WTC11 (cell line): ENCODE data around the gene CCR3. TPM values are rescaled to one million over a fixed set of nuclear protein-coding genes. Genes with fewer than 3 reads are reported as not detected.

Experiments
- ATAC-seq: fragments of 200-7000 bp; cut with Tn5 transposase; 2 replicates; pipeline ENCODE4 v1.10.0; 2021; ENCODE audit warnings: mild to moderate bottlenecking, moderate library complexity
- CTCF ChIA-PET: fragments of 300-600 bp; sonication (Branson Sonifier 250); formaldehyde crosslinking; loops from one replicate; lab custom pipeline; 2021; ENCODE audit warnings: antibody characterized with exemption; lab: Charles Lee
- POLR2A ChIA-PET: fragments of 350-600 bp; sonication (Branson Sonifier 250); formaldehyde crosslinking; loops from one replicate; lab custom pipeline; 2021; ENCODE audit warnings: antibody characterized with exemption; lab: Charles Lee
- DNase-seq: peaks from one replicate; pipeline ENCODE4 v3.0.0; 2021; ENCODE audit warnings: low spot score
- H3K27ac Mint-ChIP-seq: 2 replicates; pipeline ENCODE4 v1.8.0; 2021; ENCODE audit warnings: mixed read lengths
- H3K27me3 Mint-ChIP-seq: 2 replicates; pipeline ENCODE4 v1.8.0; 2021; ENCODE audit warnings: low read depth, mild to moderate bottlenecking, moderate library complexity, mixed read lengths
- H3K36me3 Mint-ChIP-seq: 2 replicates; pipeline ENCODE4 v1.8.0; 2021; ENCODE audit warnings: mixed read lengths
- H3K4me1 Mint-ChIP-seq: 2 replicates; pipeline ENCODE4 v1.8.0; 2022; ENCODE audit warnings: mixed read lengths
- H3K4me3 Mint-ChIP-seq: 2 replicates; pipeline ENCODE4 v1.8.0; 2021; ENCODE audit warnings: mild to moderate bottlenecking, moderate library complexity, mixed read lengths
- H3K9me3 Mint-ChIP-seq: 2 replicates; pipeline ENCODE4 v1.8.0; 2021; ENCODE audit warnings: mixed read lengths
- ATF3 ChIP-seq: sonication (generic); formaldehyde crosslinking; conservative IDR thresholded peaks from 2 replicates; pipeline ENCODE4 v1.8.1; 2022; ENCODE audit warnings: mild to moderate bottlenecking, missing genetic modification reagents
- CTCF ChIP-seq: fragments of 200-600 bp; IDR thresholded peaks from 2 replicates; pipeline ENCODE4 v1.8.0; 2022; ENCODE audit warnings: antibody characterized with exemption
- GRHL2 ChIP-seq: fragments of 250-450 bp; sonication (Bioruptor Pico); IDR thresholded peaks from 2 replicates; pipeline ENCODE4 v1.8.0; 2022; ENCODE audit warnings: mild to moderate bottlenecking, moderate library complexity; ENCODE audit not compliant: insufficient replicate concordance, severe bottlenecking
- IRF2 ChIP-seq: sonication (generic); formaldehyde crosslinking; IDR thresholded peaks from 2 replicates; pipeline ENCODE4 v1.8.0; 2022; ENCODE audit warnings: low read depth, missing genetic modification reagents, borderline replicate concordance
- KAT7 ChIP-seq: sonication (generic); formaldehyde crosslinking; IDR thresholded peaks from 2 replicates; pipeline ENCODE4 v1.8.1; 2023; ENCODE audit warnings: missing genetic modification reagents, mild to moderate bottlenecking, borderline replicate concordance
- MXD4 ChIP-seq: fragments of 250-450 bp; sonication (Bioruptor Pico); IDR thresholded peaks from 2 replicates; pipeline ENCODE4 v1.8.0; 2021; ENCODE audit warnings: mild to moderate bottlenecking, moderate library complexity, borderline replicate concordance
- SMAD3 ChIP-seq: sonication (generic); formaldehyde crosslinking; IDR thresholded peaks from 2 replicates; pipeline ENCODE4 v1.8.0; 2022; ENCODE audit warnings: missing genetic modification reagents, mild to moderate bottlenecking, borderline replicate concordance
- SMAD4 ChIP-seq: sonication (generic); formaldehyde crosslinking; IDR thresholded peaks from 2 replicates; pipeline ENCODE4 v1.8.0; 2022; ENCODE audit warnings: mild to moderate bottlenecking, missing genetic modification reagents
- SP1 ChIP-seq: sonication (generic); formaldehyde crosslinking; conservative IDR thresholded peaks from 2 replicates; pipeline ENCODE4 v1.8.1; 2022; ENCODE audit warnings: missing genetic modification reagents
- USF1 ChIP-seq: sonication (generic); formaldehyde crosslinking; IDR thresholded peaks from 2 replicates; pipeline ENCODE4 v1.8.0; 2022; ENCODE audit warnings: mild to moderate bottlenecking, missing genetic modification reagents
- ZBTB43 ChIP-seq: sonication (generic); formaldehyde crosslinking; IDR thresholded peaks from 2 replicates; pipeline ENCODE4 v1.8.1; 2023; ENCODE audit warnings: mild to moderate bottlenecking, missing genetic modification reagents
- ZNF121 ChIP-seq: sonication (generic); formaldehyde crosslinking; IDR thresholded peaks from 2 replicates; pipeline ENCODE4 v1.8.0; 2023; ENCODE audit warnings: missing genetic modification reagents
- ZNF219 ChIP-seq: sonication (generic); formaldehyde crosslinking; IDR thresholded peaks from 2 replicates; pipeline ENCODE4 v1.8.0; 2023; ENCODE audit warnings: missing genetic modification reagents, mild to moderate bottlenecking, borderline replicate concordance
- ZNF281 ChIP-seq: sonication (generic); formaldehyde crosslinking; IDR thresholded peaks from 2 replicates; pipeline ENCODE4 v1.8.0; 2023; ENCODE audit warnings: mild to moderate bottlenecking, missing genetic modification reagents
- ZNF423 ChIP-seq: fragments of 250-450 bp; sonication (Bioruptor Pico); IDR thresholded peaks from 2 replicates; pipeline ENCODE4 v2.1.2; 2022; ENCODE audit warnings: mild to moderate bottlenecking, moderate library complexity
- ZNF671 ChIP-seq: fragments of 250-450 bp; sonication (Bioruptor Pico); IDR thresholded peaks from 2 replicates; pipeline ENCODE4 v1.8.0; 2021; ENCODE audit warnings: mild to moderate bottlenecking
- total RNA-seq: library from RNA; stranded (reverse); gene quantifications from 3 replicates; pipeline ENCODE4 v1.2.3, GENCODE V29; 2021
- TF ChIP-seq, protein P1 (sequence below): sonication (generic); formaldehyde crosslinking; IDR thresholded peaks from 2 replicates; pipeline ENCODE4 v1.8.0; 2023; ENCODE audit warnings: missing genetic modification reagents
- TF ChIP-seq, protein P2 (sequence below): fragments of 250-450 bp; sonication (Bioruptor Pico); IDR thresholded peaks from 2 replicates; pipeline ENCODE4 v1.9.0; 2021; ENCODE audit warnings: mild to moderate bottlenecking
- TF ChIP-seq, protein P3 (sequence below): fragments of 250-450 bp; sonication (Bioruptor Pico); IDR thresholded peaks from 2 replicates; pipeline ENCODE4 v1.8.0; 2021; ENCODE audit warnings: mild to moderate bottlenecking
- TF ChIP-seq, protein P4 (sequence below): fragments of 250-450 bp; sonication (Bioruptor Pico); IDR thresholded peaks from 2 replicates; pipeline ENCODE4 v2.1.2; 2022; ENCODE audit warnings: mild to moderate bottlenecking, moderate library complexity

CCR3 gene
- total RNA-seq, 1 experiment from 2014 or later, result not detected

- H3K9me3 Mint-ChIP-seq, result peaks cover 32% of the 10 kb centered on the region
- ChIA-PET CTCF (interaction anchor here (0.6 to 2.1 kb wide), 24 partner anchors 9 to 262 kb away, joined by 3 to 29 read pairs (median 6); partner anchors contain the start of gene CCR1), POLR2A (no interaction called here)
- peaks cover 25% of the 10 kb centered on the region for H3K36me3 Mint-ChIP-seq
- TF ChIP-seq CTCF, result peak; percentile 67
- TF ChIP-seq ZNF219 (CRISPR knock-in tag), result no peak
- peaks cover 9% of the 10 kb centered on the region for H3K27me3 Mint-ChIP-seq
- DNase-seq (peak; percentile 79), ATAC-seq (peak; percentile 95)
- no peaks in the 10 kb centered on the region for H3K4me1 Mint-ChIP-seq
- no peak overlapping the region for H3K27ac Mint-ChIP-seq
- no peak overlapping the region for H3K4me3 Mint-ChIP-seq
Observed at GRCh38 chr3:46276497-46277099, 34.3 kb downstream of the CCR3 start.

DNA sequence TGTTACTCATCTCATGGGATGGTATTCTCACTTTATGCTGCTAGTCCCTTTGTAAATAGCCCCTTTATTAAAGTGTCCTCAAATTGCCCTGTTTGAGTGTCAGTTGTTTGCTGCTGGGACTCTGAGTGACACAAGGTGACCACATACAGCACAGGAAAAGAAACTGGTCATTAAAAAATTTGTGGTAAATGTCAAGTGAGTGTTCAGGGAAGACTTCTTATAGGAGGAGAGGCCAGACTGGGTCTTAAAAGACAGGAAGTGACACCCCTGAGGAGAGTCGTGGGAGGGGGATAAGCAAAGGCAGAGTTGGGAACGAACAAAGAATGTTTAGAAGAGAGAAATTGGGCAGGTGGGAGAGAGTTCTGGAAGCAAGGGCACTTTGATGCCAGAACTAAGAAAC is 35.2 kb downstream of the CCR3 start:
- DNase-seq (no peak), ATAC-seq (no peak)
- H3K4me3 Mint-ChIP-seq, result no peak overlapping the region
- H3K27ac Mint-ChIP-seq, result no peak overlapping the region
- H3K36me3 Mint-ChIP-seq, result peaks cover 25% of the 10 kb centered on the region
- peaks cover 6% of the 10 kb centered on the region for H3K27me3 Mint-ChIP-seq
- ChIA-PET POLR2A (no interaction called here), CTCF (interaction anchor here (1.1 to 1.8 kb wide), 3 partner anchors 69 to 101 kb away, joined by 6 to 20 read pairs (median 7); partner anchors contain the start of gene CCR1)
- no peaks in the 10 kb centered on the region for H3K4me1 Mint-ChIP-seq
- H3K9me3 Mint-ChIP-seq, result peaks cover 32% of the 10 kb centered on the region
- TF ChIP-seq ZNF671, result no peak
- TF ChIP-seq ZNF423, result no peak
- TF ChIP-seq MXD4, result no peak
- TF ChIP-seq IRF2 (CRISPR knock-in tag), result no peak
- TF ChIP-seq, protein P1, sequence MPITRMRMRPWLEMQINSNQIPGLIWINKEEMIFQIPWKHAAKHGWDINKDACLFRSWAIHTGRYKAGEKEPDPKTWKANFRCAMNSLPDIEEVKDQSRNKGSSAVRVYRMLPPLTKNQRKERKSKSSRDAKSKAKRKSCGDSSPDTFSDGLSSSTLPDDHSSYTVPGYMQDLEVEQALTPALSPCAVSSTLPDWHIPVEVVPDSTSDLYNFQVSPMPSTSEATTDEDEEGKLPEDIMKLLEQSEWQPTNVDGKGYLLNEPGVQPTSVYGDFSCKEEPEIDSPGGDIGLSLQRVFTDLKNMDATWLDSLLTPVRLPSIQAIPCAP (CRISPR knock-in tag), result no peak
- no peak for TF ChIP-seq ATF3 (CRISPR knock-in tag)
- TF ChIP-seq KAT7 (CRISPR knock-in tag), result no peak
- TF ChIP-seq, protein P2, sequence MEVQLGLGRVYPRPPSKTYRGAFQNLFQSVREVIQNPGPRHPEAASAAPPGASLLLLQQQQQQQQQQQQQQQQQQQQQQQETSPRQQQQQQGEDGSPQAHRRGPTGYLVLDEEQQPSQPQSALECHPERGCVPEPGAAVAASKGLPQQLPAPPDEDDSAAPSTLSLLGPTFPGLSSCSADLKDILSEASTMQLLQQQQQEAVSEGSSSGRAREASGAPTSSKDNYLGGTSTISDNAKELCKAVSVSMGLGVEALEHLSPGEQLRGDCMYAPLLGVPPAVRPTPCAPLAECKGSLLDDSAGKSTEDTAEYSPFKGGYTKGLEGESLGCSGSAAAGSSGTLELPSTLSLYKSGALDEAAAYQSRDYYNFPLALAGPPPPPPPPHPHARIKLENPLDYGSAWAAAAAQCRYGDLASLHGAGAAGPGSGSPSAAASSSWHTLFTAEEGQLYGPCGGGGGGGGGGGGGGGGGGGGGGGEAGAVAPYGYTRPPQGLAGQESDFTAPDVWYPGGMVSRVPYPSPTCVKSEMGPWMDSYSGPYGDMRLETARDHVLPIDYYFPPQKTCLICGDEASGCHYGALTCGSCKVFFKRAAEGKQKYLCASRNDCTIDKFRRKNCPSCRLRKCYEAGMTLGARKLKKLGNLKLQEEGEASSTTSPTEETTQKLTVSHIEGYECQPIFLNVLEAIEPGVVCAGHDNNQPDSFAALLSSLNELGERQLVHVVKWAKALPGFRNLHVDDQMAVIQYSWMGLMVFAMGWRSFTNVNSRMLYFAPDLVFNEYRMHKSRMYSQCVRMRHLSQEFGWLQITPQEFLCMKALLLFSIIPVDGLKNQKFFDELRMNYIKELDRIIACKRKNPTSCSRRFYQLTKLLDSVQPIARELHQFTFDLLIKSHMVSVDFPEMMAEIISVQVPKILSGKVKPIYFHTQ, result no peak
- no peak for TF ChIP-seq ZNF281
- TF ChIP-seq, protein P3, sequence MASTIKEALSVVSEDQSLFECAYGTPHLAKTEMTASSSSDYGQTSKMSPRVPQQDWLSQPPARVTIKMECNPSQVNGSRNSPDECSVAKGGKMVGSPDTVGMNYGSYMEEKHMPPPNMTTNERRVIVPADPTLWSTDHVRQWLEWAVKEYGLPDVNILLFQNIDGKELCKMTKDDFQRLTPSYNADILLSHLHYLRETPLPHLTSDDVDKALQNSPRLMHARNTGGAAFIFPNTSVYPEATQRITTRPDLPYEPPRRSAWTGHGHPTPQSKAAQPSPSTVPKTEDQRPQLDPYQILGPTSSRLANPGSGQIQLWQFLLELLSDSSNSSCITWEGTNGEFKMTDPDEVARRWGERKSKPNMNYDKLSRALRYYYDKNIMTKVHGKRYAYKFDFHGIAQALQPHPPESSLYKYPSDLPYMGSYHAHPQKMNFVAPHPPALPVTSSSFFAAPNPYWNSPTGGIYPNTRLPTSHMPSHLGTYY (CRISPR knock-in tag), result no peak
- no peak for TF ChIP-seq SP1 (CRISPR knock-in tag)
- TF ChIP-seq USF1 (CRISPR knock-in tag), result no peak
- TF ChIP-seq ZBTB43 (CRISPR knock-in tag), result no peak
- TF ChIP-seq SMAD3 (CRISPR knock-in tag), result no peak
- no peak for TF ChIP-seq GRHL2 (CRISPR knock-in tag)
- TF ChIP-seq SMAD4, result no peak
- TF ChIP-seq ZNF121 (CRISPR knock-in tag), result no peak
- TF ChIP-seq, protein P4, sequence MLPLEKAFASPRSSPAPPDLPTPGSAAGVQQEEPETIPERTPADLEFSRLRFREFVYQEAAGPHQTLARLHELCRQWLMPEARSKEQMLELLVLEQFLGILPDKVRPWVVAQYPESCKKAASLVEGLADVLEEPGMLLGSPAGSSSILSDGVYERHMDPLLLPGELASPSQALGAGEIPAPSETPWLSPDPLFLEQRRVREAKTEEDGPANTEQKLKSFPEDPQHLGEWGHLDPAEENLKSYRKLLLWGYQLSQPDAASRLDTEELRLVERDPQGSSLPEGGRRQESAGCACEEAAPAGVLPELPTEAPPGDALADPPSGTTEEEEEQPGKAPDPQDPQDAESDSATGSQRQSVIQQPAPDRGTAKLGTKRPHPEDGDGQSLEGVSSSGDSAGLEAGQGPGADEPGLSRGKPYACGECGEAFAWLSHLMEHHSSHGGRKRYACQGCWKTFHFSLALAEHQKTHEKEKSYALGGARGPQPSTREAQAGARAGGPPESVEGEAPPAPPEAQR (CRISPR knock-in tag), result no peak
